K562 (cell line): ENCODE data around the gene HEMGN. TPM values are rescaled to one million over a fixed set of nuclear protein-coding genes. Genes with fewer than 3 reads are reported as not detected.

Experiments used
- ATAC-seq: fragments of 200-7000 bp; cut with Tn5 transposase; 3 replicates; pipeline ENCODE4 v1.9.1; 2020; ENCODE audit warnings: moderate library complexity
- BruUV-seq: library from RNA; stranded (reverse); fragments of 400-500 nt; replicated peaks from 2 replicates; lab custom pipeline; 2021; lab: Mats Ljungman, UMichigan
- CTCF ChIA-PET: fragments of 300-600 bp; formaldehyde crosslinking; extraction: SDS; loops from one replicate; lab custom pipeline; 2021; ENCODE audit warnings: low intra/inter-chr PET ratio; lab: Yijun Ruan, JAX
- POLR2A ChIA-PET: fragments of 300-600, 350-650 bp; sonication (Branson Sonifier 250); formaldehyde crosslinking; extraction: SDS; loops from one replicate; lab custom pipeline; 2021; ENCODE audit warnings: antibody characterized with exemption, inconsistent platforms; lab: Yijun Ruan, JAX
- DNase-seq, 4 experiments: peaks; one replicate each; pipeline versions ENCODE4 v3.0.0 to v3.0.0-alpha.2; 2011 to 2018; ENCODE audit warnings: low spot score in 3 of 4, mixed read lengths in 3 of 4; ENCODE audit errors: extremely low read depth in 1 of 4
- FAIRE-seq: peaks from 2 replicates; lab custom pipeline; 2011; peaks lifted over from hg19 to GRCh38; lab: Jason Lieb, UNC
- H2AFZ ChIP-seq: 2 replicates; pipeline ENCODE4 v1.6.0; 2011; ENCODE audit warnings: low read depth, low read length, control low read depth, inconsistent platforms
- H3K27ac ChIP-seq: fragments of 200-600 bp; 3 replicates; pipeline ENCODE4 v1.8.0; 2011; ENCODE audit warnings: low read depth, mild to moderate bottlenecking, control low read depth, inconsistent platforms, low read length, moderate library complexity, mixed read lengths; ENCODE audit errors: extremely low read depth
- H3K27me3 ChIP-seq, 2 experiments: fragments of 300-600 bp in 1 of 2; 2 replicates in 1 of 2; 3 replicates in 1 of 2; pipeline versions ENCODE4 v1.6.0 to v1.8.0; 2011; ENCODE audit warnings: inconsistent platforms in 2 of 2, low read length in 2 of 2, mild to moderate bottlenecking in 1 of 2, mixed read lengths in 1 of 2, moderate library complexity in 1 of 2; ENCODE audit not compliant: control insufficient read depth in 2 of 2, insufficient read depth in 2 of 2
- H3K36me3 ChIP-seq: fragments of 300-600 bp; 3 replicates; pipeline ENCODE4 v1.8.0; 2011; ENCODE audit warnings: mild to moderate bottlenecking, low read length, inconsistent platforms; ENCODE audit not compliant: control insufficient read depth, insufficient read depth
- H3K4me1 ChIP-seq, 2 experiments: fragments of 200-600 bp in 1 of 2; replicated peaks in 1 of 2; 2 replicates in 1 of 2; 3 replicates in 1 of 2; pipeline versions ENCODE4 v1.5.1 to v1.8.0; 2011; ENCODE audit warnings: inconsistent platforms in 2 of 2, low read length in 2 of 2, mild to moderate bottlenecking in 1 of 2, mixed read lengths in 1 of 2, moderate library complexity in 1 of 2; ENCODE audit not compliant: control insufficient read depth in 2 of 2, insufficient read depth in 2 of 2
- H3K4me2 ChIP-seq: 2 replicates; pipeline ENCODE4 v1.6.1; 2011; ENCODE audit warnings: low read length, control low read depth, inconsistent platforms, mixed read lengths; ENCODE audit not compliant: insufficient read depth
- H3K4me3 ChIP-seq: fragments of 200-600 bp; sonication (generic), shearing (Covaris generic); 2 replicates; pipeline ENCODE4 v1.5.1; 2016; ENCODE audit warnings: control low read depth, inconsistent platforms
- H3K79me2 ChIP-seq: fragments of 200-600 bp; 3 replicates; pipeline ENCODE4 v1.8.0; 2011; ENCODE audit warnings: low read length, inconsistent platforms; ENCODE audit not compliant: control insufficient read depth, insufficient read depth
- H3K9ac ChIP-seq, 2 experiments: 2 replicates each; pipeline versions ENCODE4 v1.6.0 to v1.6.1; 2011; ENCODE audit warnings: low read depth in 2 of 2, low read length in 2 of 2, control low read depth in 1 of 2, inconsistent platforms in 1 of 2, mild to moderate bottlenecking in 1 of 2, mixed read lengths in 1 of 2; ENCODE audit not compliant: insufficient read depth in 1 of 2
- H3K9me1 ChIP-seq: one replicate; pipeline ENCODE4 v1.6.0; 2011; ENCODE audit warnings: inconsistent platforms, mild to moderate bottlenecking, low read length, moderate library complexity; ENCODE audit not compliant: control insufficient read depth, insufficient read depth
- H3K9me3 ChIP-seq: replicated peaks from 2 replicates; pipeline ENCODE4 v1.5.1; 2011; ENCODE audit warnings: low read depth, low read length, inconsistent platforms; ENCODE audit not compliant: control insufficient read depth, insufficient read depth
- H4K20me1 ChIP-seq: replicated peaks from 2 replicates; pipeline ENCODE4 v1.6.1; 2011; ENCODE audit warnings: low read length, inconsistent platforms, mixed read lengths; ENCODE audit not compliant: control insufficient read depth, insufficient read depth
- CC2D1A ChIP-seq: fragments of 450-650 bp; IDR thresholded peaks from 2 replicates; pipeline ENCODE4 v1.6.1; 2017; ENCODE audit warnings: mild to moderate bottlenecking
- CHD1 ChIP-seq: fragments of 200-600 bp; sonication (generic); IDR thresholded peaks from one replicate; pipeline ENCODE4 v1.6.1; 2012; ENCODE audit warnings: mild to moderate bottlenecking, moderate library complexity, low read length, inconsistent platforms
- CREB5 ChIP-seq: fragments of 250-450 bp; sonication (Bioruptor Pico); IDR thresholded peaks from 2 replicates; pipeline ENCODE4 v1.5.0; 2020; ENCODE audit warnings: mild to moderate bottlenecking
- ELF4 ChIP-seq: fragments of 450-650 bp; formaldehyde crosslinking; IDR thresholded peaks from 2 replicates; pipeline ENCODE4 v1.4.0; 2022; ENCODE audit warnings: missing genetic modification characterization
- EP300 ChIP-seq: IDR thresholded peaks from 2 replicates; pipeline ENCODE4 v1.6.1; 2012; ENCODE audit warnings: low read length, improper control_type of control experiment
- ESRRB ChIP-seq: fragments of 250-450 bp; sonication (Bioruptor Pico); IDR thresholded peaks from 2 replicates; pipeline ENCODE4 v1.5.0; 2020; ENCODE audit warnings: mild to moderate bottlenecking, moderate library complexity, borderline replicate concordance
- ETV5 ChIP-seq: sonication (generic); formaldehyde crosslinking; IDR thresholded peaks from 2 replicates; pipeline ENCODE4 v1.4.0; 2020; ENCODE audit warnings: low read depth, mild to moderate bottlenecking, missing genetic modification reagents
- HNRNPH1 ChIP-seq: fragments of 200-400 bp; formaldehyde crosslinking; optimal IDR thresholded peaks from 2 replicates; pipeline ENCODE3; 2017; ENCODE audit warnings: low read depth, mild to moderate bottlenecking, low read length, moderate library complexity
- HOMEZ ChIP-seq: fragments of 250-450 bp; sonication (Bioruptor Pico); IDR thresholded peaks from 2 replicates; pipeline ENCODE4 v1.4.0; 2020; ENCODE audit warnings: mild to moderate bottlenecking, moderate library complexity
- KAT7 ChIP-seq: sonication (generic); formaldehyde crosslinking; IDR thresholded peaks from 2 replicates; pipeline ENCODE4 v1.8.0; 2022; ENCODE audit warnings: missing genetic modification reagents, mild to moderate bottlenecking, borderline replicate concordance
- MITF ChIP-seq: IDR thresholded peaks from 2 replicates; pipeline ENCODE4 v1.6.1; 2014; ENCODE audit warnings: antibody characterized with exemption
- RFX5 ChIP-seq: IDR thresholded peaks from 2 replicates; pipeline ENCODE4 v1.6.1; 2011; ENCODE audit warnings: low read depth, mild to moderate bottlenecking, improper control_type of control experiment, low read length
- SMAD2 ChIP-seq: fragments of 150-350 bp; IDR thresholded peaks from 2 replicates; pipeline ENCODE4 v1.6.1; 2014; ENCODE audit warnings: low read depth, mild to moderate bottlenecking, low read length
- SMARCC2 ChIP-seq: fragments of 450-650 bp; IDR thresholded peaks from 2 replicates; pipeline ENCODE4 v1.6.1; 2017; ENCODE audit warnings: antibody characterized with exemption, moderate library complexity, mild to moderate bottlenecking, low read depth
- TEAD2 ChIP-seq: fragments of 450-650 bp; IDR thresholded peaks from 2 replicates; pipeline ENCODE4 v1.6.1; 2016; ENCODE audit warnings: missing genetic modification characterization, control low read depth, missing compliant biosample characterization
- ZNF124 ChIP-seq: sonication (generic); formaldehyde crosslinking; IDR thresholded peaks from 2 replicates; pipeline ENCODE4 v1.8.1; 2022; ENCODE audit warnings: missing genetic modification reagents
- WGBS: fragments of 100-300 bp; shearing (Covaris generic); methylation state at CpG from one replicate; pipeline ENCODE4 v1.1.6; 2016; ENCODE audit warnings: low coverage, mixed read lengths; ENCODE audit not compliant: insufficient coverage; ENCODE audit errors: missing lambda C conversion rate; 5-methylcytosine and 5-hydroxymethylcytosine counted together
- in situ Hi-C: fragments of 300-500 bp; cut with MboI; formaldehyde crosslinking; loops from 4 replicates; pipeline ENCODE4 v1.15.0; 2018; ENCODE audit warnings: inconsistent platforms, mixed read lengths
- intact Hi-C: fragments of 100-400 bp; cut with micrococcal nuclease; formaldehyde crosslinking; loops from 2 replicates; pipeline ENCODE4 v1.14.2; 2022
- polyA plus RNA-seq, 8 experiments: library from polyadenylated mRNA; depleted of rRNA in 4 of 8; stranded (reverse) in 5 of 8; unstranded in 3 of 8; fragments of >200 nt; fragmentation: Nextera tagmentation in 2 of 8; fragmentation: Illumina TruSeq in 1 of 8; extraction: Ambion mirVana in 2 of 8; extraction: Trizol in 1 of 8; gene quantifications; 2 replicates each; pipeline versions ENCODE4 v1.2.1 to v1.2.3, GENCODE V29; 2011 to 2014; ENCODE audit warnings: inconsistent platforms in 1 of 8, missing spikeins in 1 of 8
- total RNA-seq, 7 experiments: library from RNA; depleted of rRNA in 6 of 7; stranded (reverse); fragments of >200 nt in 6 of 7; fragmentation: Illumina TruSeq in 2 of 7; extraction: Trizol in 2 of 7; gene quantifications; 2 replicates each; pipeline versions ENCODE4 v1.2.1 to v1.2.3, GENCODE V29; 2011 to 2021; ENCODE audit warnings: low replicate concordance in 1 of 7
- TF ChIP-seq, protein P1 (sequence below): sonication (generic); formaldehyde crosslinking; IDR thresholded peaks from 2 replicates; pipeline ENCODE4 v1.8.0; 2022; ENCODE audit warnings: mild to moderate bottlenecking, missing genetic modification reagents

HEMGN gene
- total and polyA plus RNA-seq, 9 of the 15 experiments (the other 6 are each of a cell fraction or from before 2014, with no cell fraction given), result 56.3 to 258 (median 137) TPM

DNA sequence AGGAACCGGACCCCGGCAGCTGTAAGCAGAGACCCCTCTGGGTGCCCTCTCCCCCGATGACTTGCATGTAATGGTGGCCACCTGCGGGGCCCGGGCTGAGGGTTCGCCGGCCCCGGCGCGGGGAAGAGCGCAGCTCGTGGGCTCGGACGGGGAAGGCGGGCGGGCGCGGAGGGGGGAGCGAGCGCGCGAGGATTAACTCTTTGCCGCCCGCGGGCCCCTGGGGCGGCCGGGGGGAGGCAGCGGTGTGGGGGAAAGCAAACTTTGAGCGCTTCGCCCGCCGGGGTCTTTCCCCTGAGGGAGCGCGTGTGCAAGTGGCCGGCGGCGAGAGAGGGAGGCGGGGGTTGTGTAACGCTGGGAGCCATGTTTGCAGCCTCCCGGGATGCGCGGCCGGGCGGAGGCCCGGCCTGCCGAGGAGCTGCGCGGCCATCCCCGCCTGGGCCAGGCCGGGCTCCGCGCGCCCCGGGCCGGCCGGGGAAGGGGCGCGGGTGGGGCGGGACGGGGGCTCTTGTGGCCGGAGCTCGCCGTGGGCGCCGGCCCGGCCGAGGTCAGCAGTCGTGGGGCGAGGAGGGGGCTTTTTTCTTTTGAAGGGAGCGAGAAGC lies 45.7 kb upstream of the HEMGN start:
- ATAC-seq, result peak; percentile 2
- H4K20me1 ChIP-seq, result peaks cover 18% of the 10 kb centered on the region
- peak overlapping the region; percentile 89 for H3K4me3 ChIP-seq
- no peaks in the 10 kb centered on the region for H3K9me1 ChIP-seq
- intact Hi-C loops (loop anchor here (1.0 to 5.0 kb wide), 4 partner anchors 23 to 274 kb away; partner anchors contain the start of gene TBC1D2), in situ Hi-C loops (no loop called here)
- H3K36me3 ChIP-seq, result peaks cover 26% of the 10 kb centered on the region
- peaks cover 79% of the 10 kb centered on the region for H3K79me2 ChIP-seq
- H3K9ac ChIP-seq, result peak overlapping the region; percentile 99
- ChIA-PET POLR2A (interaction anchor here (0.9 to 6.2 kb wide), 16 partner anchors 8 to 204 kb away, joined by 3 to 84 read pairs (median 8); partner anchors contain the start of gene TRMO), CTCF (interaction anchor here (0.6 to 1.6 kb wide), 2 partner anchors 60 to 61 kb away, joined by 3 to 7 read pairs; partner anchors contain the start of gene TRMO)
- H3K27me3 ChIP-seq, result no peaks in the 10 kb centered on the region
- FAIRE-seq, result no peak
- peak overlapping the region; percentile 75; the same call in 1 of the 2 replicates for H3K4me2 ChIP-seq
- under 1% methylated on average over 23 of the region's 70 CpGs for WGBS
- H3K9me3 ChIP-seq, result no peaks in the 10 kb centered on the region
- no peak overlapping the region for H2AFZ ChIP-seq
- peak overlapping the region; percentile 99 for H3K27ac ChIP-seq
- BruUV-seq, result TSS peak; percentile 46
- peak; percentile 64 to 71 (median 70) for DNase-seq
- H3K4me1 ChIP-seq, result peaks cover 37 to 56% of the 10 kb centered on the region in 2 experiments; a peak in 4 of 5 replicates
- TF ChIP-seq ELF4 (no peak), SMARCC2 (no peak), EP300 (no peak), ETV5 (no peak), HNRNPH1 (no peak), CC2D1A (no peak), HOMEZ (CRISPR knock-in tag) (no peak), RFX5 (no peak), ESRRB (CRISPR knock-in tag) (no peak), ZNF124 (CRISPR knock-in tag) (no peak), KAT7 (CRISPR knock-in tag) (no peak), CREB5 (no peak), CHD1 (peak; percentile 61), TEAD2 (tag) (no peak), SMAD2 (no peak), MITF (no peak)
- TF ChIP-seq, protein P1, sequence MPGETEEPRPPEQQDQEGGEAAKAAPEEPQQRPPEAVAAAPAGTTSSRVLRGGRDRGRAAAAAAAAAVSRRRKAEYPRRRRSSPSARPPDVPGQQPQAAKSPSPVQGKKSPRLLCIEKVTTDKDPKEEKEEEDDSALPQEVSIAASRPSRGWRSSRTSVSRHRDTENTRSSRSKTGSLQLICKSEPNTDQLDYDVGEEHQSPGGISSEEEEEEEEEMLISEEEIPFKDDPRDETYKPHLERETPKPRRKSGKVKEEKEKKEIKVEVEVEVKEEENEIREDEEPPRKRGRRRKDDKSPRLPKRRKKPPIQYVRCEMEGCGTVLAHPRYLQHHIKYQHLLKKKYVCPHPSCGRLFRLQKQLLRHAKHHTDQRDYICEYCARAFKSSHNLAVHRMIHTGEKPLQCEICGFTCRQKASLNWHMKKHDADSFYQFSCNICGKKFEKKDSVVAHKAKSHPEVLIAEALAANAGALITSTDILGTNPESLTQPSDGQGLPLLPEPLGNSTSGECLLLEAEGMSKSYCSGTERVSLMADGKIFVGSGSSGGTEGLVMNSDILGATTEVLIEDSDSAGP, result no peak
